OCI-LY1 (cell line): ENCODE measurements around the gene RPL15.
"Not testable (repeated sequence)": the region's sequence is repeated elsewhere in the genome, so short reads cannot be mapped to it uniquely, and the experiment has no call there.

ENCODE experiments used
- H2AFZ ChIP-seq: fragments of 200-600 bp; sonication (generic), shearing (Covaris generic); 2 replicates; pipeline ENCODE4 v1.6.0; 2014; ENCODE audit warnings: antibody characterized with exemption, mild to moderate bottlenecking, low read length
- H3F3A ChIP-seq: fragments of 200-600 bp; sonication (generic), shearing (Covaris generic); 2 replicates; pipeline ENCODE4 v1.6.0; 2014; ENCODE audit warnings: mild to moderate bottlenecking, antibody characterized with exemption, low read length, moderate library complexity; ENCODE audit not compliant: insufficient read depth
- H3K27ac ChIP-seq: fragments of 200-600 bp; sonication (generic); 2 replicates; pipeline ENCODE4 v1.5.1; 2014; ENCODE audit warnings: low read length, mixed run types, mild to moderate bottlenecking, low read depth; ENCODE audit not compliant: poor library complexity, severe bottlenecking
- H3K27me3 ChIP-seq: fragments of 200-600 bp; sonication (generic); 2 replicates; pipeline ENCODE4 v1.6.0; 2014; ENCODE audit warnings: antibody characterized with exemption, mild to moderate bottlenecking, low read length, moderate library complexity; ENCODE audit not compliant: insufficient read depth
- H3K36me3 ChIP-seq: fragments of 200-600 bp; sonication (generic); 2 replicates; pipeline ENCODE4 v1.6.1; 2014; ENCODE audit warnings: mild to moderate bottlenecking, antibody characterized with exemption, low read length, moderate library complexity, mixed read lengths; ENCODE audit not compliant: insufficient read depth
- H3K4me1 ChIP-seq: fragments of 200-600 bp; sonication (generic); 2 replicates; pipeline ENCODE4 v1.5.1; 2014; ENCODE audit warnings: mild to moderate bottlenecking, low read length, moderate library complexity; ENCODE audit not compliant: insufficient read depth, severe bottlenecking
- H3K4me2 ChIP-seq: fragments of 200-600 bp; sonication (generic), shearing (Covaris generic); 2 replicates; pipeline ENCODE4 v1.6.1; 2014; ENCODE audit warnings: low read length
- H3K4me3 ChIP-seq: fragments of 200-600 bp; sonication (generic); 2 replicates; pipeline ENCODE4 v1.5.1; 2014; ENCODE audit warnings: low read length, low read depth, mild to moderate bottlenecking, mixed read lengths; ENCODE audit not compliant: poor library complexity, severe bottlenecking
- H3K79me2 ChIP-seq: fragments of 200-600 bp; shearing (Covaris generic); 2 replicates; pipeline ENCODE4 v1.6.1; 2016; ENCODE audit warnings: mixed run types, low read length, mixed read lengths; ENCODE audit not compliant: insufficient read depth
- H3K9ac ChIP-seq: fragments of 200-600 bp; sonication (generic), shearing (Covaris generic); 2 replicates; pipeline ENCODE4 v1.6.1; 2014; ENCODE audit warnings: mild to moderate bottlenecking, low read length, mixed read lengths
- H3K9me2 ChIP-seq: fragments of 200-600 bp; sonication (generic), shearing (Covaris generic); 2 replicates; pipeline ENCODE4 v1.6.1; 2014; ENCODE audit warnings: low read depth, mild to moderate bottlenecking, low read length, mixed read lengths
- H3K9me3 ChIP-seq: fragments of 200-600 bp; shearing (Covaris generic); 2 replicates; pipeline ENCODE4 v1.6.1; 2014; ENCODE audit warnings: low read length, mixed read lengths
- H4K20me1 ChIP-seq: fragments of 200-600 bp; sonication (generic), shearing (Covaris generic); 2 replicates; pipeline ENCODE4 v1.6.0; 2016; ENCODE audit warnings: mild to moderate bottlenecking, low read length; ENCODE audit not compliant: insufficient read depth
- CTCF ChIP-seq: fragments of 200-600 bp; sonication (generic), shearing (Covaris generic); IDR thresholded peaks from 2 replicates; pipeline ENCODE4 v1.5.1; 2017; ENCODE audit warnings: mild to moderate bottlenecking, antibody characterized with exemption, low read length, moderate library complexity, mixed read lengths
- EZH2 ChIP-seq: fragments of 200-600 bp; sonication (generic), shearing (Covaris generic); IDR thresholded peaks from 2 replicates; pipeline ENCODE4 v1.8.0; 2017; ENCODE audit warnings: borderline replicate concordance, mixed run types, mild to moderate bottlenecking, antibody characterized with exemption, low read length, moderate library complexity, mixed read lengths

Gene RPL15

GRCh38 chr3:23911397-23911796, 5.5 kb upstream of the RPL15 start:
- H3K9me2 ChIP-seq: no peaks in the 10 kb centered on the region
- H2AFZ ChIP-seq: no peak overlapping the region
- H3K9ac ChIP-seq: no peak overlapping the region
- H3K36me3 ChIP-seq: peaks cover 6% of the 10 kb centered on the region; the same call in 1 of the 2 replicates
- no peaks in the 10 kb centered on the region for H3F3A ChIP-seq
- TF ChIP-seq EZH2 (no peak), CTCF (no peak)
- no peak overlapping the region for H3K27ac ChIP-seq
- no peaks in the 10 kb centered on the region for H3K27me3 ChIP-seq
- peaks cover 11% of the 10 kb centered on the region for H3K4me1 ChIP-seq
- no peaks in the 10 kb centered on the region for H4K20me1 ChIP-seq
- H3K4me2 ChIP-seq: no peak overlapping the region
- no peak overlapping the region for H3K4me3 ChIP-seq
- no peaks in the 10 kb centered on the region for H3K9me3 ChIP-seq
- no peaks in the 10 kb centered on the region for H3K79me2 ChIP-seq

- H3K4me3 ChIP-seq, H3K9me2 ChIP-seq, H3K9ac ChIP-seq, H4K20me1 ChIP-seq, H3K79me2 ChIP-seq, H3K27me3 ChIP-seq, H3K4me2 ChIP-seq, H3K36me3 ChIP-seq, H2AFZ ChIP-seq, H3K9me3 ChIP-seq, H3F3A ChIP-seq, H3K27ac ChIP-seq: not testable (repeated sequence)
- H3K4me1 ChIP-seq: peaks cover 13% of the 10 kb centered on the region
Measured at GRCh38 chr3:23912335-23912734, 4.6 kb upstream of the RPL15 start.

GRCh38 chr3:23913182-23913581, 3.8 kb upstream of the RPL15 start:
- peaks cover 7% of the 10 kb centered on the region for H3K79me2 ChIP-seq
- H3K9ac ChIP-seq: no peak overlapping the region
- H4K20me1 ChIP-seq: no peaks in the 10 kb centered on the region
- peaks cover 16% of the 10 kb centered on the region for H3K4me1 ChIP-seq
- TF ChIP-seq EZH2 (no peak), CTCF (no peak)
- H3K4me2 ChIP-seq: no peak overlapping the region
- H3F3A ChIP-seq: 0 out of 2 replicates have a peak, but pooled peaks cover 3% of the 10 kb centered on the region
- H3K9me2 ChIP-seq: no peaks in the 10 kb centered on the region
- no peaks in the 10 kb centered on the region for H3K27me3 ChIP-seq
- H3K27ac ChIP-seq: no peak overlapping the region
- peaks cover 16% of the 10 kb centered on the region for H3K36me3 ChIP-seq
- H3K4me3 ChIP-seq: no peak overlapping the region
- no peak overlapping the region for H2AFZ ChIP-seq
- H3K9me3 ChIP-seq: no peaks in the 10 kb centered on the region

GRCh38 chr3:23913873-23914743, 2.8 kb upstream of the RPL15 start:
- Histone ChIP-seq H3K9ac (no peak overlapping the region), H4K20me1 (no peaks in the 10 kb centered on the region), H3K4me3 (no peak overlapping the region), H3K27ac (no peak overlapping the region), H3K9me2 (no peaks in the 10 kb centered on the region), H3K9me3 (no peaks in the 10 kb centered on the region), H3K4me2 (no peak overlapping the region), H2AFZ (no peak overlapping the region), H3K4me1 (peaks cover 25% of the 10 kb centered on the region), H3K27me3 (no peaks in the 10 kb centered on the region), H3F3A (0 out of 2 replicates have a peak, but pooled peaks cover 7% of the 10 kb centered on the region), H3K79me2 (peaks cover 13% of the 10 kb centered on the region), H3K36me3 (peaks cover 26% of the 10 kb centered on the region)
- TF ChIP-seq EZH2: no peak
